Astrocyte (in vitro differentiated cells and primary cell): Measurements from ENCODE around the gene RAVER1. TPM values are rescaled to one million over a fixed set of nuclear protein-coding genes. Genes with fewer than 3 reads are reported as not detected.
"Not testable (repeated sequence)": the region's sequence is repeated elsewhere in the genome, so short reads cannot be mapped to it uniquely, and the experiment has no call there.

Source experiments
- DNase-seq: peaks from one replicate; pipeline ENCODE4 v3.0.0-alpha.2; 2010; ENCODE audit warnings: low read depth
- FAIRE-seq: peaks from 2 replicates; lab custom pipeline; 2011; peaks lifted over from hg19 to GRCh38; lab: Jason Lieb, UNC
- H2AFZ ChIP-seq: 2 replicates; pipeline ENCODE4 v1.6.0; 2012; ENCODE audit warnings: low read depth, low read length, inconsistent platforms
- H3K27ac ChIP-seq: 2 replicates; pipeline ENCODE4 v1.5.1; 2011; ENCODE audit warnings: low read depth, low read length, inconsistent platforms
- H3K27me3 ChIP-seq: 2 replicates; pipeline ENCODE4 v1.6.0; 2011; ENCODE audit warnings: low read length, inconsistent platforms; ENCODE audit not compliant: insufficient read depth
- H3K36me3 ChIP-seq: 2 replicates; pipeline ENCODE4 v1.5.1; 2011; ENCODE audit warnings: low read length, inconsistent platforms; ENCODE audit not compliant: insufficient read depth
- H3K4me1 ChIP-seq: 2 replicates; pipeline ENCODE4 v1.5.1; 2011; ENCODE audit warnings: low read length, inconsistent platforms; ENCODE audit not compliant: insufficient read depth
- H3K4me2 ChIP-seq: 2 replicates; pipeline ENCODE4 v1.6.0; 2012; ENCODE audit warnings: low read length, inconsistent platforms
- H3K4me3 ChIP-seq: 2 replicates; pipeline ENCODE4 v1.5.1; 2011; ENCODE audit warnings: low read depth, mild to moderate bottlenecking, low read length, inconsistent platforms; ENCODE audit not compliant: insufficient read depth
- H3K79me2 ChIP-seq: 2 replicates; pipeline ENCODE4 v1.6.0; 2012; ENCODE audit warnings: mild to moderate bottlenecking, low read length, inconsistent platforms; ENCODE audit not compliant: insufficient read depth
- H3K9ac ChIP-seq: 2 replicates; pipeline ENCODE4 v1.6.0; 2012; ENCODE audit warnings: mild to moderate bottlenecking, low read length, inconsistent platforms
- H3K9me3 ChIP-seq: 2 replicates; pipeline ENCODE4 v1.5.1; 2012; ENCODE audit warnings: low read depth, mild to moderate bottlenecking, low read length, inconsistent platforms; ENCODE audit not compliant: insufficient read depth
- H4K20me1 ChIP-seq: 2 replicates; pipeline ENCODE4 v1.6.0; 2012; ENCODE audit warnings: low read length, inconsistent platforms; ENCODE audit not compliant: insufficient read depth
- H3K27ac Mint-ChIP-seq: one replicate; pipeline ENCODE4 v1.8.0; 2021; ENCODE audit warnings: mild to moderate bottlenecking, mixed read lengths; ENCODE audit not compliant: unreplicated experiment
- H3K27me3 Mint-ChIP-seq: one replicate; pipeline ENCODE4 v1.8.0; 2021; ENCODE audit warnings: low read depth, mixed read lengths; ENCODE audit not compliant: unreplicated experiment
- H3K36me3 Mint-ChIP-seq: one replicate; pipeline ENCODE4 v1.8.0; 2021; ENCODE audit warnings: low read depth, mixed read lengths; ENCODE audit not compliant: unreplicated experiment
- H3K4me1 Mint-ChIP-seq: one replicate; pipeline ENCODE4 v1.8.0; 2021; ENCODE audit warnings: low read depth, mixed read lengths; ENCODE audit not compliant: unreplicated experiment
- H3K4me3 Mint-ChIP-seq: one replicate; pipeline ENCODE4 v1.8.0; 2021; ENCODE audit warnings: mild to moderate bottlenecking, moderate library complexity, mixed read lengths; ENCODE audit not compliant: unreplicated experiment
- H3K9me3 Mint-ChIP-seq: one replicate; pipeline ENCODE4 v1.8.0; 2021; ENCODE audit warnings: mild to moderate bottlenecking, mixed read lengths; ENCODE audit not compliant: unreplicated experiment
- EZH2 ChIP-seq: IDR thresholded peaks from 2 replicates; pipeline ENCODE4 v1.6.1; 2012; ENCODE audit warnings: mild to moderate bottlenecking, low read length, inconsistent platforms; ENCODE audit not compliant: insufficient read depth
- total RNA-seq: library from RNA; stranded (reverse); gene quantifications from 2 replicates; pipeline ENCODE4 v1.2.1, GENCODE V29; 2021
- TF ChIP-seq, protein P1 (sequence below): IDR thresholded peaks from 2 replicates; pipeline ENCODE4 v1.5.1; 2011; ENCODE audit warnings: low read depth, mild to moderate bottlenecking, inconsistent platforms, low read length, moderate library complexity; ENCODE audit not compliant: insufficient read depth

RAVER1 gene
- total RNA-seq, 1 donor from 2014 or later, result 29.6 TPM

DNA sequence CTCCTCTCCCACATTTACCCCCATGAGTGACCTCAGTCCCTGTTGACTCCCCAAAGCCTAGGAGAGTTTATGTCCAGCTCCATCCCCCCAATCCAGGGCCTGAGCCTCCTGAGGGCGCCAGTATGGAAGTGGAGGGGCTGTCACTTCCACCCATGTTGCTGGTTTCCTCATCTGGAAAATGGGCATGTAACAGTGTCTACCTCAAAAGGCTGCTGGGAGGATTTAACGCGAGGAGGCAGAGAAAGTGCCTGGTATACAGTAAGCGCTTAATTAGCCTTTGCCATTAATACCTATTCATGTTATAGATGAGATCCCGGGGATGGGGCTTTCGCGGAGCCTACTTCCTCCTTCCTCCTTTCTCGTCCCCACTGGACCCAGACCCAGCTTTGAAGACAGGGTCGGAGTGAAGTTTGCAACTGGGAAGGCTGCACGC is 46.6 kb upstream of the RAVER1 start:
- Mint-ChIP-seq H3K27me3 (no peaks in the 10 kb centered on the region), H3K36me3 (peaks cover 5% of the 10 kb centered on the region), H3K9me3 (no peaks in the 10 kb centered on the region), H3K4me3 (peak overlapping the region; percentile 96), H3K4me1 (peaks cover 4% of the 10 kb centered on the region), H3K27ac (peak overlapping the region; percentile 78)
- Histone ChIP-seq H3K36me3 (peaks cover 8% of the 10 kb centered on the region), H3K27ac (peak overlapping the region; percentile 44), H3K9ac (peak overlapping the region; percentile 90), H2AFZ (peak overlapping the region; percentile 92), H3K4me1 (peaks cover 9% of the 10 kb centered on the region), H3K4me3 (peak overlapping the region; percentile 91), H3K79me2 (peaks cover 12% of the 10 kb centered on the region), H3K9me3 (no peaks in the 10 kb centered on the region), H3K27me3 (no peaks in the 10 kb centered on the region), H3K4me2 (peak overlapping the region; percentile 95), H4K20me1 (peaks cover 6% of the 10 kb centered on the region)
- no peak for DNase-seq
- FAIRE-seq, result no peak
- TF ChIP-seq, protein P1, sequence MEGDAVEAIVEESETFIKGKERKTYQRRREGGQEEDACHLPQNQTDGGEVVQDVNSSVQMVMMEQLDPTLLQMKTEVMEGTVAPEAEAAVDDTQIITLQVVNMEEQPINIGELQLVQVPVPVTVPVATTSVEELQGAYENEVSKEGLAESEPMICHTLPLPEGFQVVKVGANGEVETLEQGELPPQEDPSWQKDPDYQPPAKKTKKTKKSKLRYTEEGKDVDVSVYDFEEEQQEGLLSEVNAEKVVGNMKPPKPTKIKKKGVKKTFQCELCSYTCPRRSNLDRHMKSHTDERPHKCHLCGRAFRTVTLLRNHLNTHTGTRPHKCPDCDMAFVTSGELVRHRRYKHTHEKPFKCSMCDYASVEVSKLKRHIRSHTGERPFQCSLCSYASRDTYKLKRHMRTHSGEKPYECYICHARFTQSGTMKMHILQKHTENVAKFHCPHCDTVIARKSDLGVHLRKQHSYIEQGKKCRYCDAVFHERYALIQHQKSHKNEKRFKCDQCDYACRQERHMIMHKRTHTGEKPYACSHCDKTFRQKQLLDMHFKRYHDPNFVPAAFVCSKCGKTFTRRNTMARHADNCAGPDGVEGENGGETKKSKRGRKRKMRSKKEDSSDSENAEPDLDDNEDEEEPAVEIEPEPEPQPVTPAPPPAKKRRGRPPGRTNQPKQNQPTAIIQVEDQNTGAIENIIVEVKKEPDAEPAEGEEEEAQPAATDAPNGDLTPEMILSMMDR, result no peak
- no peak for TF ChIP-seq EZH2

DNA sequence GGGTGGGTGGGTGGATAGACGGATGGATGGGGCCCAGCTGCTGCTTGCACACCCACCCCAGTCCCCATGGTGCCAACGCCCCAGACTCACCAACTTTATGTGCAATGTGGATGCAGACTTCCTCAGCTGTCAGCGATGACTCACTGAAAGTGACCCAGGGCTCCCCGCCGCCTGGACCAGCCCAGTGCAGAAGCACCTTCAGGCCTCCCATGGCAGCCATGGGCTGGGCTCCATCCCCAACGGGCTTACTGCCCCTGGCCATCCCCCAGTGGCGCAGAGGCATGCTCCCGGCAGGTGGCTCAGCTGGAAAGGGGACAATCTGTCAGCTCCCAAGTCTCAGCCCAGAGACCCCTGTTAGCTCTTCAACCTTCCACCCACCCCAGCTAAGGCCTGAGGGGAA is 44.8 kb upstream of the RAVER1 start:
- DNase-seq (no peak), FAIRE-seq (no peak)
- H3K27me3 ChIP-seq, result no peaks in the 10 kb centered on the region
- no peaks in the 10 kb centered on the region for H3K9me3 ChIP-seq
- Mint-ChIP-seq H3K27me3 (no peaks in the 10 kb centered on the region), H3K9me3 (no peaks in the 10 kb centered on the region), H3K4me3 (peak overlapping the region; percentile 6), H3K36me3 (peaks cover 10% of the 10 kb centered on the region), H3K27ac (no peak overlapping the region), H3K4me1 (peaks cover 4% of the 10 kb centered on the region)
- H3K4me2 ChIP-seq, result no peak overlapping the region
- peaks cover 11% of the 10 kb centered on the region for H3K36me3 ChIP-seq
- peaks cover 9% of the 10 kb centered on the region for H3K4me1 ChIP-seq
- no peak overlapping the region for H2AFZ ChIP-seq
- H4K20me1 ChIP-seq, result peaks cover 6% of the 10 kb centered on the region
- H3K4me3 ChIP-seq, result no peak overlapping the region
- TF ChIP-seq, protein P1, result no peak
- no peak overlapping the region for H3K27ac ChIP-seq
- H3K79me2 ChIP-seq, result peaks cover 12% of the 10 kb centered on the region
- no peak overlapping the region for H3K9ac ChIP-seq

DNA sequence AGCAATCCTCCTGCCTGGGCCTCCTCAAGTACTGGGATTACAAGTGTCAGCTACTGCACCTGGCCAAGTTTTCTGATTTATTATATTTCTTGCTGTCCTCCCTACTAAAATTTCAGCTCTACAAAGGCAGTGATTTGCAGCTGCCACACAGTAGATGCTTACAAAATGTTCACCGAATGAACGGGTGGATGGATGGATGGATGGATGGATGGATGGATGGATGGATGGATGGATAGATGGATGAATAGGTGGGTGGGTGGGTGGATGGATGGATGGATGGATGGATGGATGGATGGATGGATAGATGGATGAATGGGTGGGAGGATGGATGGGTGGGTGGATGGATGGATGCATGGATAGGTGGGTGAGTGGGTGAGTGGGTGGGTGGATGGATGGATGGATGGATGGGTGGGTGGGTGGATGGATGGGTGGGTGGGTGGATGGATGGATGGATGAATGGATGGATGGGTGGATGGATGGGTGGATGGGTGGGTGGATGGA is 43.9 kb upstream of the RAVER1 start:
- not testable (repeated sequence) for H3K27ac Mint-ChIP-seq, H3K9me3 ChIP-seq, H3K27ac ChIP-seq, H3K4me1 ChIP-seq, H3K4me2 ChIP-seq, H3K36me3 Mint-ChIP-seq, H3K4me3 ChIP-seq, FAIRE-seq, H4K20me1 ChIP-seq, H3K4me3 Mint-ChIP-seq, H3K4me1 Mint-ChIP-seq, H3K9me3 Mint-ChIP-seq, H3K27me3 Mint-ChIP-seq, H3K9ac ChIP-seq, H3K27me3 ChIP-seq, H2AFZ ChIP-seq, DNase-seq
- Histone ChIP-seq H3K79me2 (peaks cover 12% of the 10 kb centered on the region), H3K36me3 (peaks cover 11% of the 10 kb centered on the region)
